NCI-H524 treated with DMSO at 0.1 percent for 48 hours (cell line): Measurements from ENCODE around the gene NOTO.

Source experiments
- DNase-seq: peaks from one replicate; lab custom pipeline; 2025; lab: John Stamatoyannopoulos, UW

The NOTO gene

DNA sequence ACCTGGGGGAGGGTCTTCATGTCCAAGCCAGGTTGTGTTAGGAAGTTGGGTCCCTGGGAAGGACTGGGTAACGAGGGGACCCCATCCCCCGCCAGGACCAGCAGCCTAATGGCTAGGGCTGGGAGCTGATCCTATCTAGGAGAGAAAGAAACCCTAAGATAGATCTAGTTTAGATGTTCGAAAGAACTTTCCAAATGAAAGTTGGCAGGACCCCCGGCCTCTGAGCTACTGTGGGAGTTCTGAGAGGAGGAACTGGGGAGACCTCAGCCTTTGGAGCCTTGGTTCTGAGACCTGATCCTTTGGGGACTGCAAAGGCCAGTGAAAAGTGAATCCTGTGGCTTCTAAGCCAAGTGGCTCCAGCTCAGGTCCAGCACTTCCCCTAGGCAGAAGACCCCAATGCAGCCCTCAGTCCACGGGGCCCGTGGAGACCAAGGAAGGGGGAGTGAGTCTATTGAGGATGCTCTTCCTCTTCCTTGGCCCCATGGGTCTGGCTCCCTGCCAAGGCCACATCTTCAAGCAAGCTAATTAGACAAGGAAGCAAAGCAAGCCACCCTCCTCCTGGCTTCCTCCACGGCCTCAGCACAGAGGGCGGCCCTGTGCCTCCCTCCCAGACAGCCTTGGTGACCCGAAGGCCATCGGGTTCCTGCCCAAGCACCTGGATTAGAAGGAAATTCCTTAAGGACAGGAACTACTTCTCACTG, 55.2 kb downstream of the NOTO start:
- no peak for DNase-seq

DNA sequence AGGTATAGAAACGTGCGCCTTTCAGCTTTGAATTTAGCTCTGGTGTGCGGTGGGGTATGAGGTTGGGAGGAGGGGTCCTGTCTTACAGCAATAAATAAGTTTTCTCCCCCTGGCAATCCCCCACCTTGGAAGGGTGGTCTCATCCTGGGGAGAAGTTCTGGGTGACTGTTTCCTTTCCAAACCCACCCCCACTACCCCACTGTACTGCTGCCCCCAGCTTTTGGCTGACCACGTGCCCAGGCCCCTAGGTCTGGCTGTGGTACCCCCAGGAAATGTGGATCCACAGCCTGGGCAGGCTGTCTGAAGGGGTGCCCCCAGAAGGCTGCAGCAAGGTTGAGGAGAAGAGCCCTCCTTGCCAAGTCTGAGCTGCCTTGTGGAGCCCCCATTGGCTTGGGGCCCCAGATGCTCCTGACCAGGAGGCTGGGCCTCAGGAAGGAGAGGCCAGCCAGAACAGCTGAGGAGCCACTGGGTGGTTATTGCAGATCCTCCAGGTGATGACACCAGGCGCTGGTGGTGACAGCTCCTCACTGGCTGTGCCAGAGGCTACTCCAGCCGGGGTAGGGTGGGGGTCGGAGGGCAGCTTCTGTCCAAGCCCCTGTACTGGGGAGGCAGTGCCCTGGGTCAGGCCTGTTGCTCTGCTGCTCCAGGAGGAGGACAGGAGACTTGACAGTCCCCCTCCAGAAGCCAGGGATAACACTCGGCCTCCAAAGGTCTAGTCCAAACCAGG, 56.0 kb downstream of the NOTO start:
- no peak for DNase-seq

DNA sequence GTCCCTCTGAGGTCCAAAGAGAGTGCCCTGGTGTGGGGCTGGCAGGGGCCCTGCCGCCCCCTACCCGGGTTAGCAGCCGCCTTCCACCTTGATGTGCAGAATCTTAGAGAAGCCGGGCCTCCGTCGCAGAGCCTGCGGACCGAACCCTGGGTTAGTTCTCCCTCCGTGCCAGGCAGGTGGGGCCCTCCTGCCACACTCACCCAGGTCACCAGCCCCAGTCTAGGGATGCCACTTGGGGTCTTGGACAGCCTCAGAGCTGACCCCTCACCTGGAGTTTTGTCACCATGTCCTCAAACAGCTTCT, 56.5 kb downstream of the NOTO start:
- no peak for DNase-seq

DNA sequence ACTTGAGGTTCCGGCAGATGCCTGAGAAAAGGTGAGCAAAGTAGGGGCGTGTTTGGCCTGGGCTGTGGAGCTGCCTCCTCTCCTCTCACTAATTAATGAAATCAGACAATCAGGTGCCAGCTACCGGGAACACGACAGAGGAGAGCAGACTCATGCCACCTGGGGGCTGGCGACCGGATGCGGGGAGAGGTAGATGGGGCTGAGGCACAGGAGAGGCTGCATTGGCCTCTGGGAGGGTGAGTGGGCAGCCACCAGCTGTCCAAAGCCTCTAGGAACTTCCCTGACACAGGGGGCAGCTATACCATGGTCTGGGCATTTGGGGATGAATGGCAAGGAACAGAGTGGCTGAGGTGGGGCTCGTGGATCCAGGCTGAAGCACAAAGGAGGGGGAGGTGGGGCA, 56.9 kb downstream of the NOTO start:
- no peak for DNase-seq

DNA sequence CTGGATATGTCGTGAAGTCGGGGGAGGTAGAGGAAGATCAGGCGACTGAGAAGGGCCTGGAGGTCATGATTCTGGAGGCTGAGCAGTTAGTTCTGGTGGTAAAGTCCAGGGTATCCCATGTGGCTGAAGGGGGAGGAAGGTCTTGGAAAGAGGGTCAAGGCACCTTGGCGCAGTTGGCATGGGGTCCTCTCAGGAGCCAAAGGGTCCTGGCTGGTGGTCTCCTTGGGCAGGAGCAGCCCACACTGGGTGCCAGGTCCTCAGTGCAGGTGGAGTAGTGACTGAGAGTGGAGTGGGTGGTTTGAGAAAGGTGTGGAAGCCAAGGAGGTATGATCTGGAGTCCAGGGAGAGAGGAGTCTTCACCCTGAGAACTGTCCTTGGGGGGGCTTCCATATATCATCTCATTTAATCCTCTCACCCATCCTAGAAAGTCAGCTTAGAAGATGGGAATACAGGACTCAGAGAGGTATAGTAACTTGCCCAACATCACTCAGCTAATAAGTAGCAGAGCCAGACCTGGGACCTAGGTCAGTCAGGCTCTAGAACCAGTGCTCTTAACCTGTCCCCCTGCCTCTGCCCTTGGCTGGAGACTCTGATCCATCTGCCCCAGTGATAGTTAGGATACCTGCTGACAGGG, 57.4 kb downstream of the NOTO start:
- no peak for DNase-seq

DNA sequence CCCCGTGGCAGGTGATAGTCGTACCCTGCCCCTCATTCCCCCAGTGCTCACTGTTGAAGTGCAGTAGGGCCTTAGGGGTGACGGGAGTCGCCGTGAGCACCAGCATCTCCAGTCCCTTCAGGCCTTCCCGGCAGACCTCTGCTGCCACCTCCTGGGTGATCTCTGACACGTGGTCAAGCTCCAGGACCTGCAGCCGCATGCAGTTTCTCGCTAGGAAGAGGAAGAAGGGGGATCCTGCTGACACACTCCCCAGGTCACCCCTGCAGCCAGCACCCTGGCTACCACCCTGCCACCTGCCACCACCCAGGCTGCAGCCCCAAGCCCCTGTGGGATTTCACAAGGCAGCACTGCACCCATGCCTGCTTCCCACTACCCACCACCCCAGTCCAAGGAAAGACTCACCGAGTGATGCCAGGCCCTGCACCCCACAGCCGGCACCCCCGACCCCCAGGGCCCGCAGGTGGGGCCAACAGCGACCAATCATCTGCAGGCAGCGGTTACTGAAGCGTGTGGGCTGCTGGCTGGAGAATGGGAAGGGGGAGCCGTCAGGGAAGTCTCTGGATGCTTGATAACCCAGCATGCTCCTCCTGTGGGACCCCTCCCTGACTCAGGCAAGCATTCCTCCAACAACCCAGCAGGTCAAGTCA, 58.1 kb downstream of the NOTO start:
- no peak for DNase-seq
